OCI-LY7 (cell line): ENCODE results near the gene MYBL2. TPM values are rescaled to one million over a fixed set of nuclear protein-coding genes. Genes with fewer than 3 reads are reported as not detected.

Experiments
- BruUV-seq: library from RNA; stranded (reverse); fragments of 400-500 nt; replicated peaks from 2 replicates; lab custom pipeline; 2021; lab: Mats Ljungman, UMichigan
- CTCF ChIA-PET: fragments of 300-600 bp; sonication (Branson Sonifier 250); formaldehyde crosslinking; loops from one replicate; lab custom pipeline; 2022; ENCODE audit warnings: antibody characterized with exemption; ENCODE audit not compliant: unreplicated experiment; lab: Charles Lee
- POLR2A ChIA-PET: fragments of 300-600 bp; sonication (Branson Sonifier 250); formaldehyde crosslinking; loops from one replicate; lab custom pipeline; 2022; ENCODE audit warnings: antibody characterized with exemption; lab: Charles Lee
- DNase-seq: peaks from one replicate; pipeline ENCODE4 v3.0.0-alpha.2; 2015; ENCODE audit warnings: low spot score
- H2AFZ ChIP-seq: fragments of 200-600 bp; sonication (generic), shearing (Covaris generic); 2 replicates; pipeline ENCODE4 v1.6.1; 2014; ENCODE audit warnings: mild to moderate bottlenecking, antibody characterized with exemption, low read length, moderate library complexity
- H3K27ac ChIP-seq: fragments of 200-600 bp; sonication (generic); 2 replicates; pipeline ENCODE4 v1.5.1; 2014; ENCODE audit warnings: mixed run types, low read depth, mild to moderate bottlenecking, moderate library complexity, low read length, inconsistent platforms; ENCODE audit not compliant: poor library complexity, severe bottlenecking
- H3K36me3 ChIP-seq: fragments of 200-600 bp; sonication (generic); 2 replicates; pipeline ENCODE4 v1.6.1; 2014; ENCODE audit warnings: mild to moderate bottlenecking, antibody characterized with exemption, low read length, moderate library complexity, mixed read lengths; ENCODE audit not compliant: insufficient read depth
- H3K4me1 ChIP-seq: fragments of 200-600 bp; sonication (generic); 2 replicates; pipeline ENCODE4 v1.5.1; 2014; ENCODE audit warnings: mild to moderate bottlenecking, low read length; ENCODE audit not compliant: insufficient read depth, poor library complexity, severe bottlenecking
- H3K4me2 ChIP-seq: fragments of 200-600 bp; sonication (generic); 2 replicates; pipeline ENCODE4 v1.6.1; 2014; ENCODE audit warnings: mild to moderate bottlenecking, low read length
- H3K4me3 ChIP-seq: fragments of 200-600 bp; sonication (generic); 2 replicates; pipeline ENCODE4 v1.5.1; 2014; ENCODE audit warnings: mild to moderate bottlenecking, low read depth, low read length; ENCODE audit not compliant: poor library complexity, severe bottlenecking
- H3K79me2 ChIP-seq: fragments of 200-600 bp; sonication (generic); 2 replicates; pipeline ENCODE4 v1.6.1; 2016; ENCODE audit warnings: low read depth, mild to moderate bottlenecking, low read length, moderate library complexity, mixed read lengths; ENCODE audit not compliant: insufficient read depth
- H3K9me2 ChIP-seq: fragments of 200-600 bp; sonication (generic); 2 replicates; pipeline ENCODE4 v1.6.1; 2016; ENCODE audit warnings: mild to moderate bottlenecking, low read length, mixed read lengths; ENCODE audit not compliant: insufficient read depth
- H3K9me3 ChIP-seq: fragments of 200-600 bp; sonication (generic); 2 replicates; pipeline ENCODE4 v1.6.1; 2014; ENCODE audit warnings: mild to moderate bottlenecking, mixed run types, low read length, mixed read lengths
- H4K20me1 ChIP-seq: fragments of 200-600 bp; sonication (generic); 2 replicates; pipeline ENCODE4 v1.6.1; 2014; ENCODE audit warnings: mild to moderate bottlenecking, antibody characterized with exemption, low read length, moderate library complexity, mixed read lengths; ENCODE audit not compliant: insufficient read depth
- EZH2phosphoT487 ChIP-seq: fragments of 200-600 bp; sonication (generic); IDR thresholded peaks from 2 replicates; pipeline ENCODE4 v1.6.1; 2018; ENCODE audit warnings: low read depth, borderline replicate concordance, mild to moderate bottlenecking, mixed run types, antibody characterized with exemption, low read length, moderate library complexity, mixed read lengths
- intact Hi-C: fragments of 100-400 bp; cut with micrococcal nuclease; formaldehyde crosslinking; loops from one replicate; pipeline ENCODE4 v1.10.0; 2022; ENCODE audit not compliant: unreplicated experiment
- total RNA-seq, 2 experiments: library from RNA; depleted of rRNA in 1 of 2; stranded (reverse); fragments of >200 nt in 1 of 2; shearing (Covaris generic) in 1 of 2; gene quantifications; 2 replicates each; pipeline ENCODE4 v1.2.3, GENCODE V29; 2014 to 2022
- TF ChIP-seq, protein P1 (sequence below): fragments of 200-600 bp; sonication (generic); conservative IDR thresholded peaks from 2 replicates; pipeline ENCODE4 v1.5.1; 2014; ENCODE audit warnings: mild to moderate bottlenecking, antibody characterized with exemption, low read length, moderate library complexity, mixed read lengths

Gene MYBL2
- total RNA-seq, 2 experiments from 2014 or later: 268 to 472 TPM

DNA sequence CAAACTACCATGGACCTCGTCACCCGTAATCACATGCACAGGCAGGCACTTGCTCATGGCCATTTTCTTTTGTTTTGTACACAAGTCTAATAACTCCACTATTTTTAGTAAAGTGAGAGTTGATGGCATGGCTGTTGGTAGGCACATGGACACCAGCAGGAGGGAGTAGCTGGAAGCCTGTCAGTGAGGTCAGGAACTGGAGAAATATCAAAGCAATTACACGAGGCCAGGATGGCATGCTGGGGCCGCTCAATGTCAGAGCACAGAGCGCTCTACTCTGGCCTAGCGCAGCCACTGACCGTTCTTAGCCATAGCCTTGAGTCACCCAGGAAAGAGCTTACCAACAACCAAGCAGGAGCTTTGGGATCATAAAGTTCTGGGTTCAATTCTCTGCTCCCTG lies 96.0 kb downstream of the MYBL2 start:
- Histone ChIP-seq H3K9me3 (no peaks in the 10 kb centered on the region), H4K20me1 (no peaks in the 10 kb centered on the region), H2AFZ (no peak overlapping the region), H3K9me2 (no peaks in the 10 kb centered on the region), H3K4me2 (no peak overlapping the region), H3K36me3 (no peaks in the 10 kb centered on the region), H3K79me2 (no peaks in the 10 kb centered on the region), H3K4me1 (no peaks in the 10 kb centered on the region), H3K27ac (no peak overlapping the region), H3K4me3 (no peak overlapping the region)
- ChIA-PET CTCF (no interaction called here), POLR2A (interaction anchor here (0.6 to 0.9 kb wide), 2 partner anchors 12 to 211 kb away, joined by 3 to 4 read pairs; no protein-coding TSS in a partner anchor)
- TF ChIP-seq EZH2phosphoT487: no peak
- TF ChIP-seq, protein P1, sequence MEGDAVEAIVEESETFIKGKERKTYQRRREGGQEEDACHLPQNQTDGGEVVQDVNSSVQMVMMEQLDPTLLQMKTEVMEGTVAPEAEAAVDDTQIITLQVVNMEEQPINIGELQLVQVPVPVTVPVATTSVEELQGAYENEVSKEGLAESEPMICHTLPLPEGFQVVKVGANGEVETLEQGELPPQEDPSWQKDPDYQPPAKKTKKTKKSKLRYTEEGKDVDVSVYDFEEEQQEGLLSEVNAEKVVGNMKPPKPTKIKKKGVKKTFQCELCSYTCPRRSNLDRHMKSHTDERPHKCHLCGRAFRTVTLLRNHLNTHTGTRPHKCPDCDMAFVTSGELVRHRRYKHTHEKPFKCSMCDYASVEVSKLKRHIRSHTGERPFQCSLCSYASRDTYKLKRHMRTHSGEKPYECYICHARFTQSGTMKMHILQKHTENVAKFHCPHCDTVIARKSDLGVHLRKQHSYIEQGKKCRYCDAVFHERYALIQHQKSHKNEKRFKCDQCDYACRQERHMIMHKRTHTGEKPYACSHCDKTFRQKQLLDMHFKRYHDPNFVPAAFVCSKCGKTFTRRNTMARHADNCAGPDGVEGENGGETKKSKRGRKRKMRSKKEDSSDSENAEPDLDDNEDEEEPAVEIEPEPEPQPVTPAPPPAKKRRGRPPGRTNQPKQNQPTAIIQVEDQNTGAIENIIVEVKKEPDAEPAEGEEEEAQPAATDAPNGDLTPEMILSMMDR: no peak
- BruUV-seq: no TSS peak
- DNase-seq: no peak
- intact Hi-C loops: no loop called here

- intact Hi-C loops: no loop called here
- Histone ChIP-seq H3K79me2 (no peaks in the 10 kb centered on the region), H3K9me2 (no peaks in the 10 kb centered on the region), H3K4me3 (no peak overlapping the region), H3K4me1 (no peaks in the 10 kb centered on the region), H3K9me3 (no peaks in the 10 kb centered on the region), H2AFZ (no peak overlapping the region), H4K20me1 (no peaks in the 10 kb centered on the region), H3K36me3 (no peaks in the 10 kb centered on the region), H3K27ac (no peak overlapping the region), H3K4me2 (no peak overlapping the region)
- ChIA-PET POLR2A (interaction anchor here (1.3 kb wide), 1 partner anchor 10 kb away, joined by 12 read pairs; no protein-coding TSS in a partner anchor), CTCF (no interaction called here)
- TF ChIP-seq, protein P1: no peak
- TF ChIP-seq EZH2phosphoT487: no peak
- no peak for DNase-seq
- BruUV-seq: no TSS peak
Observed at GRCh38 chr20:43765916-43766315, 99.0 kb downstream of the MYBL2 start.

Other genes starting within 250 kb of the MYBL2 start
- gene SRSF6, start 209.2 kb upstream of the MYBL2 start, total RNA-seq (2014; rRNA removed; shearing (Covaris generic)): 64.3 and 66.9 TPM in 2 replicates
- 171 and 176 TPM in 2 replicates for gene SRSF6, start 209.2 kb upstream of the MYBL2 start, total RNA-seq (2022)
- 22.4 and 23.8 TPM in 2 replicates for gene L3MBTL1, start 159.4 kb upstream of the MYBL2 start, total RNA-seq (2014; rRNA removed; shearing (Covaris generic))
- gene L3MBTL1, start 159.4 kb upstream of the MYBL2 start, total RNA-seq (2022): 27.8 and 28.3 TPM in 2 replicates
- gene SGK2, start 108.1 kb upstream of the MYBL2 start, total RNA-seq (2014; rRNA removed; shearing (Covaris generic)): 0.41 and 1.3 TPM in 2 replicates
- gene SGK2, start 108.1 kb upstream of the MYBL2 start, total RNA-seq (2022): 0.48 and 0.87 TPM in 2 replicates
- 20.6 and 24.7 TPM in 2 replicates for gene IFT52, start 76.2 kb upstream of the MYBL2 start, total RNA-seq (2014; rRNA removed; shearing (Covaris generic))
- 22.7 and 26.2 TPM in 2 replicates for gene IFT52, start 76.2 kb upstream of the MYBL2 start, total RNA-seq (2022)
- 0.21 and 3.1 TPM in 2 replicates for gene GTSF1L, start 59.9 kb downstream of the MYBL2 start, total RNA-seq (2014; rRNA removed; shearing (Covaris generic))
- gene GTSF1L, start 59.9 kb downstream of the MYBL2 start, total RNA-seq (2022): 3.3 and 4.0 TPM in 2 replicates
- not detected in 2 replicates for gene TOX2, start 247.7 kb downstream of the MYBL2 start, total RNA-seq (2014; rRNA removed; shearing (Covaris generic))
- gene TOX2, start 247.7 kb downstream of the MYBL2 start, total RNA-seq (2022): 0.23 and 0.39 TPM in 2 replicates